Natural killer cell (primary cell): ENCODE measurements around the gene TMEM232. TPM values are rescaled to one million over a fixed set of nuclear protein-coding genes. Genes with fewer than 3 reads are reported as not detected.
"Not testable (repeated sequence)": the region's sequence is repeated elsewhere in the genome, so short reads cannot be mapped to it uniquely, and the experiment has no call there.

ENCODE experiments used
- ATAC-seq, 3 donors: fragments of 150-1000 bp in 2 of 3; fragments of 200-7000 bp in 1 of 3; cut with Tn5 transposase; 1 replicate in 1 of 3; 2 replicates in 2 of 3; pipeline ENCODE4 v1.10.0; 2021; ENCODE audit warnings: mild to moderate bottlenecking in 2 of 3, moderate library complexity in 2 of 3
- DNase-seq, 2 donors: peaks; one replicate each; pipeline versions ENCODE4 v3.0.0 to v3.0.0-alpha.2; 2013 to 2021; ENCODE audit warnings: mixed read lengths in 1 of 2
- H3K27ac ChIP-seq: one replicate; pipeline ENCODE4 v1.5.1; 2013; ENCODE audit warnings: mild to moderate bottlenecking, low read length
- H3K27me3 ChIP-seq: one replicate; pipeline ENCODE4 v1.6.1; 2013; ENCODE audit warnings: low read length; ENCODE audit not compliant: control insufficient read depth, insufficient read depth
- H3K36me3 ChIP-seq: one replicate; pipeline ENCODE4 v1.6.1; 2013; ENCODE audit warnings: low read length; ENCODE audit not compliant: control insufficient read depth, insufficient read depth
- H3K4me1 ChIP-seq: one replicate; pipeline ENCODE4 v1.6.1; 2013; ENCODE audit warnings: low read length; ENCODE audit not compliant: control insufficient read depth, insufficient read depth
- H3K4me3 ChIP-seq: one replicate; pipeline ENCODE4 v1.5.1; 2013; ENCODE audit warnings: low read length
- H3K9me3 ChIP-seq: one replicate; pipeline ENCODE4 v1.6.1; 2013; ENCODE audit warnings: low read length; ENCODE audit not compliant: control insufficient read depth, insufficient read depth
- H3K27ac Mint-ChIP-seq, 2 donors: one replicate each; pipeline ENCODE4 v1.8.0; 2022; ENCODE audit warnings: mild to moderate bottlenecking in 2 of 2, mixed read lengths in 2 of 2, moderate library complexity in 1 of 2
- H3K27me3 Mint-ChIP-seq, 2 donors: one replicate each; pipeline ENCODE4 v1.8.0; 2022; ENCODE audit warnings: low read depth in 2 of 2, mixed read lengths in 2 of 2
- H3K36me3 Mint-ChIP-seq: one replicate; pipeline ENCODE4 v1.8.0; 2022; ENCODE audit warnings: mixed read lengths
- H3K4me1 Mint-ChIP-seq, 2 donors: one replicate each; pipeline ENCODE4 v1.8.0; 2022; ENCODE audit warnings: mixed read lengths in 2 of 2
- H3K4me3 Mint-ChIP-seq: one replicate; pipeline ENCODE4 v1.8.0; 2022; ENCODE audit warnings: mild to moderate bottlenecking, moderate library complexity, mixed read lengths
- H3K9me3 Mint-ChIP-seq, 2 donors: one replicate each; pipeline ENCODE4 v1.8.0; 2022; ENCODE audit warnings: mixed read lengths in 2 of 2
- CTCF ChIP-seq: fragments of 200-600 bp; IDR thresholded peaks from one replicate; pipeline ENCODE4 v1.8.0; 2022; ENCODE audit warnings: antibody characterized with exemption
- WGBS: methylation state at CpG from one replicate; pipeline ENCODE4 v1.1.7; 2013; ENCODE audit warnings: missing lambda C conversion rate; ENCODE audit not compliant: insufficient coverage; 5-methylcytosine and 5-hydroxymethylcytosine counted together
- intact Hi-C: fragments of 100-400 bp; cut with micrococcal nuclease; formaldehyde crosslinking; loops from one replicate; pipeline ENCODE4 v1.14.2; 2022
- total RNA-seq, 4 donors: library from RNA; stranded (reverse); fragments of 120-200 nt in 1 of 4; gene quantifications; one replicate each; pipeline versions ENCODE4 v1.2.3 to v1.2.4, GENCODE V29; 2013 to 2022

Gene TMEM232
- total RNA-seq, 3 donors from 2014 or later (not counting 1 experiment from before 2014, with no cell fraction given), result 0.45 to 3.0 (median 0.66) TPM

- no peaks in the 10 kb centered on the region for H3K36me3 ChIP-seq
- H3K9me3 Mint-ChIP-seq, result peaks cover 6 to 11% of the 10 kb centered on the region in 2 donors
- H3K36me3 Mint-ChIP-seq, result no peaks in the 10 kb centered on the region
- no peak for TF ChIP-seq CTCF
- H3K4me3 Mint-ChIP-seq, result no peak overlapping the region
- WGBS, result 84% methylated on average over 2 of the region's 3 CpGs
- H3K4me1 ChIP-seq, result no peaks in the 10 kb centered on the region
- DNase-seq (no peak), ATAC-seq (no peak)
- peaks cover 4% of the 10 kb centered on the region for H3K9me3 ChIP-seq
- no peaks in the 10 kb centered on the region for H3K27me3 ChIP-seq
- H3K27me3 Mint-ChIP-seq, result no peaks in the 10 kb centered on the region
- intact Hi-C loops, result no loop called here
- H3K27ac Mint-ChIP-seq, result no peak overlapping the region
- H3K4me1 Mint-ChIP-seq, result no peaks in the 10 kb centered on the region
- H3K27ac ChIP-seq, result no peak overlapping the region
- H3K4me3 ChIP-seq, result no peak overlapping the region
These were observed 183.5 kb downstream of the TMEM232 start for GRCh38 chr5:110542949-110543348.

- Mint-ChIP-seq H3K36me3 (no peaks in the 10 kb centered on the region), H3K27me3 (no peaks in the 10 kb centered on the region), H3K9me3 (peaks cover 2% of the 10 kb centered on the region in 2 donors), H3K4me3 (no peak overlapping the region), H3K4me1 (no peaks in the 10 kb centered on the region), H3K27ac (no peak overlapping the region)
- no peaks in the 10 kb centered on the region for H3K4me1 ChIP-seq
- no peaks in the 10 kb centered on the region for H3K36me3 ChIP-seq
- H3K27ac ChIP-seq, result no peak overlapping the region
- WGBS, result 71% methylated on average over 6 of the region's 6 CpGs
- no peak for DNase-seq
- no peak overlapping the region for H3K4me3 ChIP-seq
- TF ChIP-seq CTCF, result no peak
- ATAC-seq, result no peak
- intact Hi-C loops, result no loop called here
- H3K27me3 ChIP-seq, result no peaks in the 10 kb centered on the region
- peaks cover 4% of the 10 kb centered on the region for H3K9me3 ChIP-seq
These were observed 190.1 kb downstream of the TMEM232 start for GRCh38 chr5:110536120-110537115.

DNA sequence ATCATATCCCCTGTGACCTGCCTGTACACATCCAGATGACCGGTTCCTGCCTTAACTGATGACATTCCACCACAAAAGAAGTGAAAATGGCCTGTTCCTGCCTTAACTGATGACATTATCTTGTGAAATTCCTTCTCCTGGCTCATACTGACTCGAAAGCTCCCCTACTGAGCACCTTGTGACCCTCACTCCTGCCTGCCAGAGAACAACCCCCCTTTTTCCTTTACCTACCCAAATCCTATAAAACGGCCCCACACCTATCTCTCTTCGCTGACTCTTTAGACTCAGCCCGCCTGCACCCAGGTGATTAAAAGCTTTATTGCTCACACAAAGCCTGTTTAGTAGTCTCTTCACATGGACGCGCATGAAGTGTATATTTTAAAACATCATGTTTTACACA is 191.3 kb downstream of the TMEM232 start:
- H3K27me3 ChIP-seq, H3K27ac Mint-ChIP-seq, H3K36me3 Mint-ChIP-seq, H3K27me3 Mint-ChIP-seq, intact Hi-C loops, H3K4me3 ChIP-seq, H3K9me3 ChIP-seq, DNase-seq, H3K36me3 ChIP-seq, ATAC-seq, H3K27ac ChIP-seq, H3K9me3 Mint-ChIP-seq, H3K4me1 Mint-ChIP-seq, H3K4me3 Mint-ChIP-seq, H3K4me1 ChIP-seq: not testable (repeated sequence)
- 84% methylated on average over 5 of the region's 7 CpGs for WGBS

DNA sequence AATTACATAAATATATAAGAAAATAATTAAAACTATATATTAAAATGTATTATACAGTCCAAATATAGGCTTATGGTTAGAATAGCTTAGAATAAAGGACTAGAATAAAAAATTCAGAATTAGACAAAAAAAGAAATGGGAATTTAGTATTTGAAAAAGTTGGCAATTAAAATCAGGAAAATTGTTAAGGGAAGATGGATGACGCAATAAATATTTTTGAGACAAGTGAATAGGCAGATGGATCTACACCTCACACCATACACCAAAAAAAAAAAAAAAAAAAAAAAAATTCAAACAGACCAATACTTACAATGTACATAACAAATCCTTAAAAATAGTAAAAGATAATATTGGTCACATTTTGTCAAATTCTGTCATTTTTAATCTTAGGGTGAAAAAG is 200.7 kb downstream of the TMEM232 start:
- Mint-ChIP-seq H3K4me1 (no peaks in the 10 kb centered on the region), H3K36me3 (no peaks in the 10 kb centered on the region), H3K4me3 (no peak overlapping the region), H3K9me3 (peaks cover 2 to 16% of the 10 kb centered on the region in 2 donors), H3K27ac (no peak overlapping the region), H3K27me3 (no peaks in the 10 kb centered on the region)
- Histone ChIP-seq H3K4me3 (no peak overlapping the region), H3K27me3 (no peaks in the 10 kb centered on the region), H3K27ac (no peak overlapping the region), H3K36me3 (no peaks in the 10 kb centered on the region), H3K9me3 (peaks cover 2% of the 10 kb centered on the region), H3K4me1 (no peaks in the 10 kb centered on the region)
- intact Hi-C loops, result no loop called here
- WGBS, result no CpG with 5 or more reads among the region's 1 CpG
- ATAC-seq (no peak), DNase-seq (no peak)
- TF ChIP-seq CTCF, result no peak
